H1 (cell line): Measurements from ENCODE around the gene CDH12.
"Not testable (repeated sequence)": the region's sequence is repeated elsewhere in the genome, so short reads cannot be mapped to it uniquely, and the experiment has no call there.

Experiments
- CTCF ChIP-seq, 3 experiments: IDR thresholded peaks; 1 replicate in 2 of 3; 2 replicates in 1 of 3; pipeline versions ENCODE4 v1.5.1 to v1.6.1; 2011; ENCODE audit warnings: low read length in 3 of 3, mild to moderate bottlenecking in 3 of 3, inconsistent platforms in 2 of 3, low read depth in 1 of 3, moderate library complexity in 1 of 3; ENCODE audit not compliant: insufficient read depth in 1 of 3; ENCODE audit errors: control extremely low read depth in 1 of 3
- HDAC2 ChIP-seq, 2 experiments: fragments of 300-600 bp in 1 of 2; sonication (generic) in 1 of 2; IDR thresholded peaks; 2 replicates each; pipeline ENCODE4 v1.6.1; 2011 to 2012; ENCODE audit warnings: low read depth in 2 of 2, low read length in 2 of 2, mild to moderate bottlenecking in 2 of 2, moderate library complexity in 2 of 2, borderline replicate concordance in 1 of 2, inconsistent platforms in 1 of 2
- MAFK ChIP-seq: IDR thresholded peaks from 2 replicates; pipeline ENCODE4 v1.6.1; 2012; ENCODE audit warnings: low read depth, mild to moderate bottlenecking, improper control_type of control experiment, low read length
- MAX ChIP-seq: IDR thresholded peaks from 2 replicates; pipeline ENCODE4 v1.6.1; 2012; ENCODE audit warnings: inconsistent platforms
- NRF1 ChIP-seq: IDR thresholded peaks from 2 replicates; pipeline ENCODE4 v1.6.1; 2011; ENCODE audit warnings: mild to moderate bottlenecking, low read depth, low read length, improper control_type of control experiment
- POLR2A ChIP-seq, 2 experiments: IDR thresholded peaks; 1 replicate in 1 of 2; 2 replicates in 1 of 2; pipeline ENCODE4 v1.6.1; 2011; ENCODE audit warnings: low read depth in 2 of 2, low read length in 2 of 2, mild to moderate bottlenecking in 2 of 2; ENCODE audit errors: control extremely low read depth in 1 of 2
- SIX5 ChIP-seq: IDR thresholded peaks from 2 replicates; pipeline ENCODE4 v1.6.1; 2011; ENCODE audit warnings: mild to moderate bottlenecking, low read depth, low read length
- TAF1 ChIP-seq: IDR thresholded peaks from 2 replicates; pipeline ENCODE4 v1.6.1; 2011; ENCODE audit warnings: mild to moderate bottlenecking, low read depth, low read length
- TCF12 ChIP-seq: IDR thresholded peaks from 2 replicates; pipeline ENCODE4 v1.6.1; 2011; ENCODE audit warnings: low read depth, mild to moderate bottlenecking, low read length

GRCh38 chr5:22156953-22157352 lies 696.2 kb downstream of the CDH12 start:
- not testable (repeated sequence) for TF ChIP-seq CTCF (IDR thresholded peaks at IDR 0.05; ENCODE audit: control extremely low read depth in 1 of 3, insufficient read depth in 1 of 3, low read depth in 1 of 3, low read length in 3 of 3); TCF12; MAX; TAF1; SIX5; MAFK; POLR2A (IDR thresholded peaks at IDR 0.05; ENCODE audit: control extremely low read depth in 1 of 2, low read depth in 2 of 2, low read length in 2 of 2); NRF1; HDAC2 (IDR thresholded peaks at IDR 0.05; ENCODE audit: borderline replicate concordance in 1 of 2, low read depth in 2 of 2, low read length in 2 of 2)
